Measurements from ENCODE around the gene JAK1.

- TF ChIP-seq, protein P1, sequence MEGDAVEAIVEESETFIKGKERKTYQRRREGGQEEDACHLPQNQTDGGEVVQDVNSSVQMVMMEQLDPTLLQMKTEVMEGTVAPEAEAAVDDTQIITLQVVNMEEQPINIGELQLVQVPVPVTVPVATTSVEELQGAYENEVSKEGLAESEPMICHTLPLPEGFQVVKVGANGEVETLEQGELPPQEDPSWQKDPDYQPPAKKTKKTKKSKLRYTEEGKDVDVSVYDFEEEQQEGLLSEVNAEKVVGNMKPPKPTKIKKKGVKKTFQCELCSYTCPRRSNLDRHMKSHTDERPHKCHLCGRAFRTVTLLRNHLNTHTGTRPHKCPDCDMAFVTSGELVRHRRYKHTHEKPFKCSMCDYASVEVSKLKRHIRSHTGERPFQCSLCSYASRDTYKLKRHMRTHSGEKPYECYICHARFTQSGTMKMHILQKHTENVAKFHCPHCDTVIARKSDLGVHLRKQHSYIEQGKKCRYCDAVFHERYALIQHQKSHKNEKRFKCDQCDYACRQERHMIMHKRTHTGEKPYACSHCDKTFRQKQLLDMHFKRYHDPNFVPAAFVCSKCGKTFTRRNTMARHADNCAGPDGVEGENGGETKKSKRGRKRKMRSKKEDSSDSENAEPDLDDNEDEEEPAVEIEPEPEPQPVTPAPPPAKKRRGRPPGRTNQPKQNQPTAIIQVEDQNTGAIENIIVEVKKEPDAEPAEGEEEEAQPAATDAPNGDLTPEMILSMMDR (IDR thresholded peaks at IDR 0.05): no peak
- no peak for TF ChIP-seq POLR2AphosphoS5 (IDR thresholded peaks at IDR 0.05)
These were observed 137.5 kb downstream of the JAK1 start for GRCh38 chr1:64828829-64829228.

All from esophagus muscularis mucosa (tissue), 3 donors.